Hippocampal formation (tissue), 2 donors: ENCODE data around the gene C10orf67.

ENCODE experiments used
- DNase-seq, 2 donors: peaks; one replicate each; lab custom pipeline; 2025; lab: John Stamatoyannopoulos, UW

C10orf67 gene

DNA sequence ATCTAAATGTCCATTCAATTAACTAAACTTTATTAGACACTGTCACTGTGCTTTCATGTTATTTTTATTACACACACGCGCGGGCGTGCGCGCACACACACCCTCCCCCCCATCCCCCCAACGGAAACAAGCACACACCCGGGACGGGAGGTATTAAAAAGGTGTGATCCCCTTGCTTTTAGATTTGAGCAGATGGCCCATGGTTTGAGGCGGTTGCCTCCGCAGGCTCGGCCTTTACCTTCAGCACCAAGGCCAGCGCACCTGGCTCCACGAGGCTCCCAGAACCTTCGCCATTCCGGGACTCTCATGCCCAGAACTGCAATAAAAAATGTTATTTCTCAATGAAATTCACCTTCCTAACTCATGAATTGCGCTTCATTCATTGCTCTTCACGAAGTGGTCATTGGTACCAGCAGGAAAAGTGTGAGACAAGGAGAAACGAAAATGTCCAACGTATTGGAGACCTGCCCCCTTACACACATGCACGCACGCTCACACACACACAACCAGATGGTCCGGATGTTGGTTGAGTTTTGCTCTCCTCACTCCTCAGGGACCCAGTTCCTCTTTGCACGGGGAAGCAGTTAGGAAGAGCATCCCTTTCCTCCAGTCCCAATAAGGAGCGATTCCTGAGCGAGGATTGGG lies 173.2 kb downstream of the C10orf67 start:
- DNase-seq: no peak

DNA sequence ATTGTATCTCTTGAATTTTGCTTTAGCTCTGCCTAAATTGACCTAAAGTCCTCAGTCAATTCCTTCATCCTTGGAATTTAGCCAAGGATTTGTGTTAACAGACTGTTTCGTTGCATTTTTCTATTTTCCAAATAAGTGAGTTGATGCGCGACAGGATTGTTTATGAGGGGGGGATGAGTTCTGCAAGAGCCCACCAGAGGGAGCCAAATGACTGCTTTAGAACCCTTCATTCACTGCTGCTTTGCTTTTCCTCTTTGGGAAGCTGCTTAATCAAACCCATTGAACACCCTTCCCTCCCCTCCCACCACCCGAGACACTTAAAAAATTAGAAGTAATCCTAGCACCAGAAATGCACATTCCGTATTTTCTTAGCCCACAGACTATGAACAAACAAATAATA lies 186.2 kb downstream of the C10orf67 start:
- peak; percentile 32 to 74 for DNase-seq

DNA sequence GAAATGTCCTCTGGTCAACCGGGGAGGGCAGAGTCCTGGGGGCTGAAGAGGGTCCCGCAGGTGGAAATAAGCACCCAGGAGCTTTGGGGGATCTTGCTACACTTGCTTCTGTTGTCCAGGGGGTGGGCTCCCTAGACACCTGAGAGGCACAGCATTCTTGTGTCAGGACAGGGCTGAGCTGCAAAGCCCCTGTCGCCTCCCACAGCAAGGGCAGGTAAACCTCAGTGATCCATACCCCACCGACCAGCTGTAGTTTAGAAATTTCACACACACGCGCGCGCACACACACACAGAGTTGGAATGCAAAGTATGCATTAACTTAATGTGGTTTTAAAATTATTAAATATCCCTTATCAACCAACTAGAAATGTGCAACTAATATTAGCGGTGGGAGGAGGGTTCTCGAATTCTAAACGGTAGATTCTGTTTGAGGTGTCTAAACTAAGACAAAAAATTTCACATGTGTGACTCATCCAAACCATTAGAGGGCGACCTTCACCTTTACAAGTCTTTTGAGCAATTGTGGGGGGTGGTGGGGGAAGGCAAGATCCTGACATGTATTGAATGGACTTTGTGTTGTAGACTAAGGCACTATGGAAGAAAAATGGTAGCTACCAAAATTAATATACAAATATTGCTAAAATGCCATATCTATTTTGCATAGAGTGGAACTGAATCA lies 186.8 kb downstream of the C10orf67 start:
- DNase-seq: peak in 1 of 2 donors; percentile 27

DNA sequence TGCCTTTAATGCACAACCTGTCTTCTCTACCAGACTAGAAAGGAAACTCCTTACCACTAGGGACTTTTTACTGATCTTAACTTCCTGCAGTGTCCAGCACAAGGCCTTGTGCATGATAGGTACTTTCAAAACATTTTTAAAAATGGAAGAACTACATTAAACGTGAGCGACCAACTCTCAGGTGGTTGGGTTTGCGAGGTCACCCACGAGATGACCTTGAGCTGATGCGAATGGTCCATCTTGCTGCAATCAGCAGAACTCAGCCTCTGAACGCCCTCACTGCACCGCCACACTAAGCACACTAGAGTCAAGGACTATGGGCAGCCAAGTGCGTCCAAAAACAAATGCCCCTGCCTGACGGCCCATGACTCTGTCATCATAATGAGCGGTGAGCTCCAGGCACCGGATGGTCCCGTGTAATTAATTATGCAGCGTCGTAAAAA lies 187.3 kb downstream of the C10orf67 start:
- no peak for DNase-seq

DNA sequence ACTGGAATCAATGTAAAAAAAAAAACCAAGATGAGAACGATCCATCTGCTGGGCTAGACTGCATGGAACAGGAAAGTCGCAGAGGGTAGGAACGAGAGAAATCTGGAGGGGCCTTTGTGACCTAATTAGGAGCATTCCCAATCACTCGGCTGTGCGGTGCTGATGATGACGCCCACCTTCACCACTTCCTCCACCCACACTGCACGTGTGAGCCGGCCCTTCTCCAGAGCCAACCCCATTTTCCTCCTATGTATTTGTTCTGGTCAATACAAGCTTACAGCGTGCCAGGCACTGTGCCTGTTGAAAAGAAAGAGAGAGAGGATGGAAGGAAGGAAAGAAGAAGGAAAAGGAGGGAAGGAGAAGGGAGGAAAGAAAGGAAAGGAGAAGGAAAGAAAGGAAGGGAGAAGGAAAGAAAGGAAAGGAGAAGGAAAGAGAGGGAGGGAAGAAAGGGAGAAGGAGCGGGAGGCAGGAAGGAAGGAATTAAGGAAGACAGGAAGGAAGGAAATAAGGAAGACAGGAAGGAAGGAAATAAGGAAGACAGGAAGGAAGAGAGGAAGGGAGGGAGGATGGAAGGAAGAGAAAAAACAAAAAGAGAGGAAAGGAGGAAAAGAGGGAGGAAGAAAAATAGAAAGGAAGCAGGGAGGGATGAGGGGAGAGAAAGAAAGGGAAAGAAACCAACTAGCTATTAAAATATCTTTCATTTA lies 188.0 kb downstream of the C10orf67 start:
- no peak for DNase-seq

DNA sequence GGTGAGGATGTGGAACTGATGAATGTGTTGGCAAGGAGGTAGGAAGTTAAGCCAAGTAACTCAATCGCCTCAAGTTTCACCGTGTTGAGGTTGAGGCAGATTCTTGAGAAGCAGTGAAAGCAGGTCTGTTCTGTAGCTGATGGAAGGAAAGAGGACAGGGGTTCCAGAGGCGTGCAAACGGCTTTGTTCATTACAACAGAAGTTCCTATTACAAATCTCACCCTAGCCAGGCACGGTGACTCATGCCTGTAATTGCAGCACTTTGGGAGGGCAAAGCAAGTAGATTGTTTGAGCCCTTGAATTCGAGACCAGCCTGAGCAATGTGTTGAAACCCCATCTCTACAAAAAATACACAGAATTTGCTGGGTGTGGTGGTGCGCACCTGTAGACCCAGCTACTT lies 189.4 kb downstream of the C10orf67 start:
- DNase-seq: no peak
